Measurements from ENCODE around the gene SLC20A1.

SLC20A1 gene

DNA sequence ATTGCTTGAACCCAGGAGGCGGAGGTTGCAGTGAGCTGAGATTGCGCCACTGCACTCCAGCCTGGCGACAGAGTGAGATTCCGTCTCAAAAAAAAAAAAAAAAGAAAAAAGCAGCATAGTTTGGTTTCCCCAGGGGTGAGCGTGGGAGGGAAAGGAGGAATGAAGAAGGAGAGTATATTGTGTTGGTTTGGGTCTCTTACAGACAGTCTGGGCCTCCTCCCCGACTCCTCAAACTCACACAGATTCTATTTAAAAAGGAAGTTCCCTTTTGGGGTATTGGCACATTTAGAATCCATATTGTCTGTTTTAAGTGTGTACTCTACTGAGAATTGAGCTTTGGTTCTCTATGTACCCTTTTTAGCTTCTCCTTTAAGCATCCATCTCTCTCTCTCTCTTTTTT is 27.4 kb upstream of the SLC20A1 start:
- H3K4me3 ChIP-seq (replicated peaks in 1 of 2; ENCODE audit: low read depth in 2 of 2, low read length in 2 of 2): no peak overlapping the region

DNA sequence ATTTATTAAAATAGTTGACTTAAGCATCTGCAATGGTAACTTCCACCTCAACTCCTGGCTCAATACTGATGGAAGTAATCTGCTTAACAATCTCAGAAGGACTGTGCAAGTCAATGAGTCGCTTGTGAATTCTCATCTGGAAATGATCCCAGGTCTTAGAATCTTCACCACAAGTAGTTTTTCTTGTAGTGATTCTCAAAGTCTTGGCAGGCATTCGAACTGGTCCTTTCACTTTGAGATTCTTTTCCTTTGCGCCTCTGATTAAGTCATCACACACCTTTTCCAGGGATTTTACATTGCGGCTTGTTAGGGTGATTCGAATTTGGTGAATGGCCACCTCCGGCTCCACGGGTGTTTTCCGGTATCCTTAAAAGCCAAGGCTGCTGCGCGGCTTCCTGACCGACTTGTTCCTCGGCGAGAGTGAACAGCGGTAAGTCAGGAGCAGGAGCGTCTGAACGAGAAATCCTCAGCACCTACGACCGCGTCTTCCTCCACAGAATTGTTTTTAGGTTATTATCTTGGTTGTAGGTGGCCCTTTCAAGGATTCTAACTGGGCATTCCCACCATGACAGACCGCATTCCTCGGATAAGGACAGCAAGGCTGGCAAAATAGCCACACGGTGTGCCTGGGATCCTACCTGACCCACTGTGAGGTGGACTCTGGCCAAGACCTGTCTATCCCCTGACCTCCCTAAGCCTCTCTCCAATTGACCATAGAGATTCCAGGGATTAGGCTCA is 23.8 kb upstream of the SLC20A1 start:
- peak overlapping the region in 1 of 2 donors; percentile 26 for H3K4me3 ChIP-seq (replicated peaks in 1 of 2; ENCODE audit: low read depth in 2 of 2, low read length in 2 of 2)
- TF ChIP-seq, protein P1, sequence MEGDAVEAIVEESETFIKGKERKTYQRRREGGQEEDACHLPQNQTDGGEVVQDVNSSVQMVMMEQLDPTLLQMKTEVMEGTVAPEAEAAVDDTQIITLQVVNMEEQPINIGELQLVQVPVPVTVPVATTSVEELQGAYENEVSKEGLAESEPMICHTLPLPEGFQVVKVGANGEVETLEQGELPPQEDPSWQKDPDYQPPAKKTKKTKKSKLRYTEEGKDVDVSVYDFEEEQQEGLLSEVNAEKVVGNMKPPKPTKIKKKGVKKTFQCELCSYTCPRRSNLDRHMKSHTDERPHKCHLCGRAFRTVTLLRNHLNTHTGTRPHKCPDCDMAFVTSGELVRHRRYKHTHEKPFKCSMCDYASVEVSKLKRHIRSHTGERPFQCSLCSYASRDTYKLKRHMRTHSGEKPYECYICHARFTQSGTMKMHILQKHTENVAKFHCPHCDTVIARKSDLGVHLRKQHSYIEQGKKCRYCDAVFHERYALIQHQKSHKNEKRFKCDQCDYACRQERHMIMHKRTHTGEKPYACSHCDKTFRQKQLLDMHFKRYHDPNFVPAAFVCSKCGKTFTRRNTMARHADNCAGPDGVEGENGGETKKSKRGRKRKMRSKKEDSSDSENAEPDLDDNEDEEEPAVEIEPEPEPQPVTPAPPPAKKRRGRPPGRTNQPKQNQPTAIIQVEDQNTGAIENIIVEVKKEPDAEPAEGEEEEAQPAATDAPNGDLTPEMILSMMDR (IDR thresholded peaks at IDR 0.05; ENCODE audit: low read depth, low read length): no peak
- peak; percentile 55 to 72 for DNase-seq (ENCODE audit: low read depth in 2 of 2)

More for the DNA sequence above, 27.4 kb upstream of the SLC20A1 start:
- peak; percentile 26 to 68 for DNase-seq (ENCODE audit: low read depth in 2 of 2)
- TF ChIP-seq, protein P1 (IDR thresholded peaks at IDR 0.05; ENCODE audit: low read depth, low read length): no peak

GRCh38 chr2:112622528-112622849 is 23.2 kb upstream of the SLC20A1 start:
- TF ChIP-seq, protein P1 (IDR thresholded peaks at IDR 0.05; ENCODE audit: low read depth, low read length): no peak
- DNase-seq (ENCODE audit: low read depth in 2 of 2): peak; percentile 83 to 92
- H3K4me3 ChIP-seq (replicated peaks in 1 of 2; ENCODE audit: low read depth in 2 of 2, low read length in 2 of 2): no peak overlapping the region

GRCh38 chr2:112623913-112624777 is 21.6 kb upstream of the SLC20A1 start:
- DNase-seq (ENCODE audit: low read depth in 2 of 2): peak; percentile 72 to 87
- TF ChIP-seq, protein P1 (IDR thresholded peaks at IDR 0.05; ENCODE audit: low read depth, low read length): no peak
- peak overlapping the region in 1 of 2 donors; percentile 24 for H3K4me3 ChIP-seq (replicated peaks in 1 of 2; ENCODE audit: low read depth in 2 of 2, low read length in 2 of 2)

GRCh38 chr2:112625474-112626114 is 20.1 kb upstream of the SLC20A1 start:
- DNase-seq (ENCODE audit: low read depth in 2 of 2): no peak
- TF ChIP-seq, protein P1 (IDR thresholded peaks at IDR 0.05; ENCODE audit: low read depth, low read length): no peak
- no peak overlapping the region for H3K4me3 ChIP-seq (replicated peaks in 1 of 2; ENCODE audit: low read depth in 2 of 2, low read length in 2 of 2)

- TF ChIP-seq, protein P1 (IDR thresholded peaks at IDR 0.05; ENCODE audit: low read depth, low read length): peak; percentile 92
- peak overlapping the region; percentile 8 to 37 for H3K4me3 ChIP-seq (replicated peaks in 1 of 2; ENCODE audit: low read depth in 2 of 2, low read length in 2 of 2)
- peak; percentile 77 to 80 for DNase-seq (ENCODE audit: low read depth in 2 of 2)
Observed at GRCh38 chr2:112626604-112627059, 19.1 kb upstream of the SLC20A1 start.

Measured in cardiac fibroblast (primary cell).